GM23248 (cell line): Measurements from ENCODE around the gene MAP2. TPM values are rescaled to one million over a fixed set of nuclear protein-coding genes. Genes with fewer than 3 reads are reported as not detected.

Source experiments
- DNase-seq: peaks from one replicate; pipeline ENCODE4 v3.0.0-alpha.2; 2015
- H2AFZ ChIP-seq: fragments of 200-600 bp; sonication (generic); 2 replicates; pipeline ENCODE4 v1.6.1; 2016; ENCODE audit warnings: antibody characterized with exemption
- H3F3A ChIP-seq: fragments of 200-600 bp; sonication (generic); 2 replicates; pipeline ENCODE4 v1.6.1; 2016; ENCODE audit warnings: mild to moderate bottlenecking, antibody characterized with exemption, mixed run types; ENCODE audit not compliant: insufficient read depth
- H3K27ac ChIP-seq: fragments of 200-600 bp; sonication (generic); 2 replicates; pipeline ENCODE4 v1.5.1; 2016; ENCODE audit warnings: mild to moderate bottlenecking
- H3K27me3 ChIP-seq: fragments of 200-600 bp; sonication (generic); replicated peaks from 2 replicates; pipeline ENCODE4 v1.6.1; 2016; ENCODE audit warnings: mild to moderate bottlenecking; ENCODE audit not compliant: insufficient read depth
- H3K36me3 ChIP-seq: fragments of 200-600 bp; sonication (generic); 2 replicates; pipeline ENCODE4 v1.6.1; 2016; ENCODE audit warnings: low read depth, mild to moderate bottlenecking
- H3K4me1 ChIP-seq: fragments of 200-600 bp; sonication (generic); 2 replicates; pipeline ENCODE4 v1.6.1; 2016; ENCODE audit warnings: mild to moderate bottlenecking; ENCODE audit not compliant: insufficient read depth
- H3K4me2 ChIP-seq: fragments of 200-600 bp; sonication (generic); one replicate; pipeline ENCODE4 v1.6.1; 2016; ENCODE audit warnings: mild to moderate bottlenecking; ENCODE audit not compliant: unreplicated experiment
- H3K4me3 ChIP-seq: fragments of 200-600 bp; sonication (generic); 2 replicates; pipeline ENCODE4 v1.5.1; 2016; ENCODE audit warnings: mild to moderate bottlenecking
- H3K79me2 ChIP-seq: fragments of 200-600 bp; sonication (generic); 2 replicates; pipeline ENCODE4 v1.6.1; 2016; ENCODE audit warnings: mild to moderate bottlenecking; ENCODE audit not compliant: insufficient read depth
- H3K9ac ChIP-seq: fragments of 200-600 bp; sonication (generic); 2 replicates; pipeline ENCODE4 v1.6.1; 2016; ENCODE audit warnings: mild to moderate bottlenecking
- H3K9me2 ChIP-seq: fragments of 200-600 bp; sonication (generic); 2 replicates; pipeline ENCODE4 v1.6.1; 2016; ENCODE audit warnings: mixed run types, mild to moderate bottlenecking, moderate library complexity; ENCODE audit not compliant: insufficient read depth
- H3K9me3 ChIP-seq: fragments of 200-600 bp; sonication (generic); one replicate; pipeline ENCODE4 v1.6.1; 2017; ENCODE audit warnings: low read depth
- H4K20me1 ChIP-seq: fragments of 200-600 bp; sonication (generic); 2 replicates; pipeline ENCODE4 v1.6.0; 2016; ENCODE audit not compliant: insufficient read depth
- EZH2 ChIP-seq: fragments of 200-600 bp; sonication (generic); IDR thresholded peaks from 2 replicates; pipeline ENCODE4 v1.6.1; 2018; ENCODE audit warnings: antibody characterized with exemption, mild to moderate bottlenecking; ENCODE audit not compliant: insufficient read depth, poor library complexity, severe bottlenecking
- EZH2phosphoT487 ChIP-seq: fragments of 200-600 bp; sonication (generic); IDR thresholded peaks from 2 replicates; pipeline ENCODE4 v1.6.1; 2018; ENCODE audit warnings: antibody characterized with exemption, moderate library complexity, mild to moderate bottlenecking, low read depth; ENCODE audit not compliant: insufficient read depth
- WGBS, 2 experiments: methylation state at CpG; one replicate each; pipeline ENCODE4 v1.1.6; 2015 to 2017; ENCODE audit warnings: low lambda C conversion rate in 2 of 2, low coverage in 1 of 2; ENCODE audit errors: missing lambda C conversion rate in 2 of 2; 5-methylcytosine and 5-hydroxymethylcytosine counted together
- in situ Hi-C: fragments of 300-500 bp; cut with MboI; formaldehyde crosslinking; loops from 2 replicates; pipeline ENCODE4 v1.15.0; 2020
- polyA plus RNA-seq: library from polyadenylated mRNA; unstranded; fragments of >200 nt; fragmentation: Nextera tagmentation; extraction: Ambion mirVana; gene quantifications from 2 replicates; pipeline ENCODE4 v1.2.1, GENCODE V29; 2016
- total RNA-seq: library from RNA; depleted of rRNA; stranded (reverse); fragments of >200 nt; shearing (Covaris generic); gene quantifications from 2 replicates; pipeline ENCODE4 v1.2.3, GENCODE V29; 2014

Gene MAP2
- total and polyA plus RNA-seq, 2 experiments from 2014 or later: 1.1 to 7.6 TPM

- Histone ChIP-seq H4K20me1 (no peaks in the 10 kb centered on the region), H3K4me1 (no peaks in the 10 kb centered on the region), H2AFZ (no peak overlapping the region), H3K27ac (no peak overlapping the region), H3F3A (no peaks in the 10 kb centered on the region), H3K9me2 (no peaks in the 10 kb centered on the region), H3K27me3 (no peaks in the 10 kb centered on the region), H3K79me2 (no peaks in the 10 kb centered on the region), H3K36me3 (no peaks in the 10 kb centered on the region), H3K9ac (no peak overlapping the region), H3K9me3 (no peaks in the 10 kb centered on the region), H3K4me3 (no peak overlapping the region), H3K4me2 (no peak overlapping the region)
- peak; percentile 64 for DNase-seq
- TF ChIP-seq EZH2 (no peak), EZH2phosphoT487 (no peak)
- in situ Hi-C loops: loop anchor here (10.0 kb wide), 1 partner anchor 1162 kb away; no protein-coding TSS in a partner anchor
- 75 to 89% methylated on average over 4 of the region's 4 CpGs for WGBS, 2 experiments
These were observed 132.6 kb downstream of the MAP2 start for GRCh38 chr2:209556354-209556961.

GRCh38 chr2:209560911-209561310 lies 137.1 kb downstream of the MAP2 start:
- no peak overlapping the region for H3K4me3 ChIP-seq
- no peaks in the 10 kb centered on the region for H3K79me2 ChIP-seq
- 52 to 67% methylated on average over 3 of the region's 3 CpGs for WGBS, 2 experiments
- DNase-seq: no peak
- H3K27me3 ChIP-seq: no peaks in the 10 kb centered on the region
- no peaks in the 10 kb centered on the region for H3K36me3 ChIP-seq
- in situ Hi-C loops: no loop called here
- H3F3A ChIP-seq: no peaks in the 10 kb centered on the region
- no peak for TF ChIP-seq EZH2phosphoT487
- no peak for TF ChIP-seq EZH2
- no peak overlapping the region for H3K4me2 ChIP-seq
- H3K27ac ChIP-seq: no peak overlapping the region
- no peak overlapping the region for H3K9ac ChIP-seq
- H4K20me1 ChIP-seq: no peaks in the 10 kb centered on the region
- H2AFZ ChIP-seq: no peak overlapping the region
- H3K4me1 ChIP-seq: no peaks in the 10 kb centered on the region
- H3K9me3 ChIP-seq: no peaks in the 10 kb centered on the region
- no peaks in the 10 kb centered on the region for H3K9me2 ChIP-seq

GRCh38 chr2:209563453-209563852 lies 139.6 kb downstream of the MAP2 start:
- H3K4me3 ChIP-seq: no peak overlapping the region
- H3K4me1 ChIP-seq: no peaks in the 10 kb centered on the region
- H3K79me2 ChIP-seq: no peaks in the 10 kb centered on the region
- DNase-seq: no peak
- no peak overlapping the region for H3K9ac ChIP-seq
- in situ Hi-C loops: no loop called here
- no peak overlapping the region for H2AFZ ChIP-seq
- no peak for TF ChIP-seq EZH2phosphoT487
- TF ChIP-seq EZH2: no peak
- H3F3A ChIP-seq: no peaks in the 10 kb centered on the region
- no peak overlapping the region for H3K27ac ChIP-seq
- H3K36me3 ChIP-seq: no peaks in the 10 kb centered on the region
- no peaks in the 10 kb centered on the region for H3K9me2 ChIP-seq
- no peaks in the 10 kb centered on the region for H3K27me3 ChIP-seq
- H3K9me3 ChIP-seq: no peaks in the 10 kb centered on the region
- 63 to 65% methylated on average over 5 of the region's 5 CpGs for WGBS, 2 experiments
- H3K4me2 ChIP-seq: no peak overlapping the region
- H4K20me1 ChIP-seq: no peaks in the 10 kb centered on the region

GRCh38 chr2:209564816-209565215 lies 141.0 kb downstream of the MAP2 start:
- H3K36me3 ChIP-seq: no peaks in the 10 kb centered on the region
- 75 to 78% methylated on average over 3 of the region's 3 CpGs for WGBS, 2 experiments
- no peak overlapping the region for H2AFZ ChIP-seq
- H3K4me2 ChIP-seq: no peak overlapping the region
- H3K4me3 ChIP-seq: no peak overlapping the region
- H3K9ac ChIP-seq: no peak overlapping the region
- H3K4me1 ChIP-seq: no peaks in the 10 kb centered on the region
- no peaks in the 10 kb centered on the region for H4K20me1 ChIP-seq
- TF ChIP-seq EZH2 (no peak), EZH2phosphoT487 (no peak)
- no peak overlapping the region for H3K27ac ChIP-seq
- no peaks in the 10 kb centered on the region for H3F3A ChIP-seq
- H3K27me3 ChIP-seq: no peaks in the 10 kb centered on the region
- no peaks in the 10 kb centered on the region for H3K79me2 ChIP-seq
- no peaks in the 10 kb centered on the region for H3K9me2 ChIP-seq
- no peaks in the 10 kb centered on the region for H3K9me3 ChIP-seq
- in situ Hi-C loops: no loop called here
- no peak for DNase-seq
